Muscle of arm (tissue), 12 donors: ENCODE data around the gene UBN1. TPM values are rescaled to one million over a fixed set of nuclear protein-coding genes. Genes with fewer than 3 reads are reported as not detected.
"Not testable (repeated sequence)": the region's sequence is repeated elsewhere in the genome, so short reads cannot be mapped to it uniquely, and the experiment has no call there.

Source experiments
- DNase-seq: peaks from one replicate; pipeline ENCODE4 v3.0.0-alpha.2; 2013
- polyA plus RNA-seq, 12 donors: library from polyadenylated mRNA; unstranded; fragments of 120-200 nt; gene quantifications; one replicate each; pipeline ENCODE4 v1.2.1, GENCODE V29; 2013; ENCODE audit not compliant: insufficient read length in 12 of 12

The UBN1 gene
- polyA plus RNA-seq, 12 donors = 16.7 to 28.9 (median 19.7) TPM; not detected in 1

DNA sequence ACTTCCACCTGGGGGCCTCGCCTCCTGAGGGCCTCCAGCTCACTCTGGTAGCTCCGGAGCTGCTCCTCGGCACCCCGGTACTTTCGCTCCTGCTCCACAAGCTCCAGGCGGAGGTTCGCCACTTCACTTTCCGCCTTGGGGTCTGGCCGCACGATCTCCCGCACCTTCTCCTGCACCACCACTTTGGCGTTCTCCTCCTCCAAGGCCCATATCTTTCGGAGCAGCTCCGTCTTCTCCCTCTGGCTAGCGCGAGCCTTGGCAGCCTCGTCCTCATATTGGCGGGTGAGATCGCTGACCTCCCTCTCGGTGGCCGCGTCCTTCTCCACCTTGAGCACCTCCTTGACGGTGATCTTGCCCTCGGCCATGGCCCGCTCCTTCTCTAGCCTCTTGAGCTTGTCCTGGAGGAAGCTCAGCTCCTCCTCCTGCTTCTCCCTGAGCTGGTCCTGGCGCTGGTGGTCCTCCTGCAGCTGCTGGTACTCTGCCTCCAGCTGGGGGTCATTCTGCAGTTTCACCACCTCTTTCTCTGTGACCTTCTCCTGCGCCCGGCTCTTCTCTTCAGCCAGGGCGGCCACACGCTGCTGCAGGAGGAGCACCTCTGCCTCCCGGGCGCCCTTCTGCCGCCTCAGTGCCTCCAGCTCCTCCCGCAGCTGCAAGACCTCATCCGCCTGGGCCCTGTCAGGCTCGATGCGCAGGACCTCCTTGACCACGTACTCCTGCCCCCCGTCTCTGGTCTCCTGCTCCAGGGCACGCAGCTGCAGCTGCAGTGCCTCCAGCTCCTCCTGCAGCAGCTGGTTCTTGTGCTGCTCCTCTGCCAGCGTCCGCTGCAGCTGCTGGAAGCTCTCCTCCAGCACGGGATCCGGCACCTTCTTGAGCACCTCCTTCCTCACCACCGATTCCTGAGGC lies 37.9 kb downstream of the UBN1 start:
- no peak for DNase-seq

DNA sequence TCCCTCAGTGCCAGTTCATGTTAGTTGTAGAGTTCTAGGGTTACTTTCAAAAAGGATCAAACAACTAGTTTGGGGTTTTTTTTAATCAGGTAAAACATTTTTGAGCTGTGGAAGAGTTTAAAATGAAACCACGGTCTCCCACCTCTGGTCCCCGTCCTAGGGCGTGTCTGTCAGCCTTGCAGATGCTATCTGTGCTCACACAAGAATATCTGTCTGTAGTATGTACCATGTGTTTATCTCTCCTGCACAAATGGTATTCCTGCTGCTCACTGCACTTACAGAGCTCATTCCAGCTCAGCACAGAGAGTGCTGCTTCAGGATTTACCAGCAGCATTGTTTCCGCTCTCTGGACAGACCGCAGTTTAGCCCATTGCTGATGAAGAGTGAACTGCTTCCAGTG lies 38.9 kb downstream of the UBN1 start:
- DNase-seq = no peak

DNA sequence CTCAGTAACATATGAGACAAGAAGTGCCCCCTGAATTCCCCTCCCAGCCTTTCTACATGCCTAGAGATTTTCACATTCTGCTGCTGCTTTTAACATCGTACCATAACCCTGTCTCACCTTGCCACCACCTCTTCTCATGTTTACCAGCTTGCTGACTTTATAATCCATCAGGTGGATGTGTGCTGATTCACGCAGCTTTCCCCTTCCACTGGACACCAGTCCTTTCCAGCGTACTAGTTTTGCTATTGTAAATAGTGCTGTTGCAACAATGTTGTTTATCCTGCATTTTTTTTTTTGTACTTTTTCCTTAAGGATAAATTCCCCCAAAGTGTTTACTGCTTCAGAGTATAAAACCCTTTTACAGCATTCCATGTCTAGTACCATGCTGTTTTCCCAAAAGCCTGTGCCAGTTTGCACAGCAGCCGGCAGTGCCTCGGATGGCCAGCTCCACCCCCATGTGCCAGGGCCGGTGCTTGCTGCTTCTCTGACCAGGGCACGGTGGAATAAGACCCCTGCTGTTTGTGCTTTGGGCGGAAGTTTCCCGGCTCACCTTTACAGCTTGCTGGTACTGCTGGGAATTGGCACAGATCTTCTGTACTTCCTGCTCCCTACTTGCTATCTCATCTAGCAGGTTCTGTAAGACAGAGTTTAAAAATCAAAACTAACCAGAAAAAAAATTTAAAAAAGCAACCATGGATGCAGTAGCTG lies 41.3 kb downstream of the UBN1 start:
- no peak for DNase-seq

DNA sequence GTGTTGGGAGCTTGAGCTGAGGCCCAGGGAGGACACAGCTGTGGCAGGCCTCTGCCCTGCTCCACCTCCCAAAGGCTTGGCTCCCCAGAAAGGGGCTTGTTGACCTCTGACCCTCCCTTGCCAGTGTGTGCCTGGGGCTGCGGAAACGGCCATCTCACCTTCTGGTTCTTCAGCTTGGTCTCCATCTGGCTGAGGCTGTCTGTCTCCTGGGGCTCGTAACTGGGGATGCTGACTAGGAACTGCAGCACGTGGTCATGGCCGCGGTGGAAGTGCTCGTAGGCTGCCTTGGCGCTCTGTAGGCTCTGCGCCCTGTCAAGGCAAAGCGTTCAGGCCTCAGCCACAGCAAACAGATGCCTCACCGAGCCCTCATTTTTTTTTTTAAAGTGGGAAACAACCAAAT lies 42.7 kb downstream of the UBN1 start:
- DNase-seq = no peak

DNA sequence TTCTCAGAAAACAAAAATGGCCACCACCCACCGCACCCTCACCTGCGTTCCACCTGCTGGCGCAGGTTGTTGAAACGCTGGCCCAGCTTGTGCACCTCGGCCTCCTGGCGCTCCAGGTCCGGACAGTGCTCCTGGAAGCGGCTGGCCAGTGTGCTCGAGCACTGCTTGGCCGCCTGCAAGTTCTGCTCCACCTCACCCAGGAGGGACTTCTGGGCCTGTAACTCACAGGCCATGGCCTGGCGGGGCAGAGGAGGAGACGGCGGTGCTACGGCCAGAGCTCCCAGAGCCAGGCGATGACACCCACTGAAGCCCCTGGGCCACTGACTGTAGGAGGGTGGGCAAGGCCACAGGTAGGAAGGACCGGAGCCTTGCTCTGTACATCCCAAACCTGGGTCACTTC lies 43.4 kb downstream of the UBN1 start:
- DNase-seq = no peak

DNA sequence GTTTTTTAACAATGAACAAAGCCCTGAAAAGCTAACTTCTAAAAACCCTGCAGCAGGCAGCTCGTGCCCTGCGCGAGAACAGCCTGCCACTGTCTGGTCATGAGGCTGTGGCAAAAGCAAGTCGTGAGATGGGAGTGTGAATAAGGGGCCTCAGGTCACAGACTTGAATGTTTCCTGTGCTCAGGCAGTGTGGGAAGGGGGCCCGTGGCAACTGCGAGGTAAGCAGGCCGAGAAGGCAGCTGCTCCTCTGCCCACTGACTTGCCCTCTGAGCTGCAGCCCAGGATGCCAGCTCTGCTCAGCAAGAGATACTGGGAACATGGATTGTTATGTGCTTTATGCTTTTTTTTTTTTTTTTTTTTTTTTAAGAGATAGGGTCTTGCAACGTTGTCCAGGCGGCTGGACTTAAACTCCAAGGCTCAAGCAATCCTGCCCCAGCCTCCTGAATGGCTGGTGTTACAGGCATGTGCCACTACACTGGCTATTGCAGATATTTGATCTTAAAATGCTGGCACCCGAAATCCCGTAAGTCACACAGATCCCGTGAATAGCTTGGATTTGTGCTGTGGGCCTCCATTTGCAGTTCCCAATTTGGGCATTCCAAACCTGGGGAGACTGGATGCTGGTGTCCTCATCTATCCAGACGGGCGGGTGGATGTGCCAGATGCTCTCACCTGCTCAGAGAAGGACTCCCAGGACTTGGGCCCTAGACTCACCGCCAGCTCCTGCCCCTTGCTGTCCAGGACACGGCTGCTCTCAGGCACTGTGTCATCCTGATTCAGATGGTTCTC lies 44.0 kb downstream of the UBN1 start:
- no peak for DNase-seq

DNA sequence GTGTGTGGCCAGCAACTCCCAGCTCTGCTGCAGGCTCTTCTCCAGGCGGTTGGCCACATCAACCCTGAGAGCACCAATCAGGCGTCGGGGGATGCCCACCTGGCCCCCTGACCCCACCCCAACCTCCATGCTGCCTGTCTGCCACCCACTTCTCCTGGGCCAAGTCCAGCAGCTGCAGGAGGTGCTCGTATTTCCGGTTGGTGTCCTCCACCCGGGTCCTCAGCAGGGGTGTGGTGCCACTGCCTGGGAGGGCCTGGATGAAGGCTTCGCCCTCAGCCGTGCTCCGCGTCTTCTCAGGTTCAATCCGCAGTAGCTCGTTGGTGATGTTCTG lies 44.6 kb downstream of the UBN1 start:
- no peak for DNase-seq

DNA sequence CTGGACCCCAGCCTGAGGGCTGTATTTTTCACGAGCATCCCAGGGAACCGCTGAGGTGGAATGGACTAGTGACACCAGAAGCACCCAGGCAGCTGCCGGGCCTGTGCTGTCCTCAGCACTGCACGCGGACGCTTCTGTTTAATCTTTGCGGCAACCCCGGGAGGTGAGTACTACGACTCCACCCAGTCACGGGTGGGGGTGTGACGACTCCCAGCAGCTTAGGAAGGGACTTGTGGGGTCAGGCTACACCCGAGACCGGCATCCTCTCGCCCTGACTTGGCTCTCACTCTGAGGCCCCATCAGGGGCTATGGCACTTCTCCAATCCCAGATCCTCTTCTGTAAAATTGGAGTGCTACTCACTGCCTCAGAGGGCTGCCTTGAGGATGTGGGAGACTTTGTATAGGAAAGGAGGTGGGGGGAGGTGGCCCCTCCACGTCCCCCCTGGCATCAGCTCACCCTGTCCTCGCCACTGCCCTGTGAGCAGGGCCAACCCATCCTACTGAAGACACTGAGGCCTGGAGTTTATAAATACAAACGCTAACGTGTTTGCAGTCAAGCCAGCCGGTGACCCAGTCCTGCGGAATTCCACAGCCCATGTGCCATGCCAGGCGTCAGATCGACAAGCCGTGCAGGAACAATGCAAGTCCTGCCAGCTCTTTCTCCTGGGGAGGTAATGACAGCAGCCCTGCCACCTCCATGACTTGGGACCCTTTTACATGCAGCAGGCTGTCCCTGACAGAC lies 45.3 kb downstream of the UBN1 start:
- DNase-seq = peak; percentile 55

DNA sequence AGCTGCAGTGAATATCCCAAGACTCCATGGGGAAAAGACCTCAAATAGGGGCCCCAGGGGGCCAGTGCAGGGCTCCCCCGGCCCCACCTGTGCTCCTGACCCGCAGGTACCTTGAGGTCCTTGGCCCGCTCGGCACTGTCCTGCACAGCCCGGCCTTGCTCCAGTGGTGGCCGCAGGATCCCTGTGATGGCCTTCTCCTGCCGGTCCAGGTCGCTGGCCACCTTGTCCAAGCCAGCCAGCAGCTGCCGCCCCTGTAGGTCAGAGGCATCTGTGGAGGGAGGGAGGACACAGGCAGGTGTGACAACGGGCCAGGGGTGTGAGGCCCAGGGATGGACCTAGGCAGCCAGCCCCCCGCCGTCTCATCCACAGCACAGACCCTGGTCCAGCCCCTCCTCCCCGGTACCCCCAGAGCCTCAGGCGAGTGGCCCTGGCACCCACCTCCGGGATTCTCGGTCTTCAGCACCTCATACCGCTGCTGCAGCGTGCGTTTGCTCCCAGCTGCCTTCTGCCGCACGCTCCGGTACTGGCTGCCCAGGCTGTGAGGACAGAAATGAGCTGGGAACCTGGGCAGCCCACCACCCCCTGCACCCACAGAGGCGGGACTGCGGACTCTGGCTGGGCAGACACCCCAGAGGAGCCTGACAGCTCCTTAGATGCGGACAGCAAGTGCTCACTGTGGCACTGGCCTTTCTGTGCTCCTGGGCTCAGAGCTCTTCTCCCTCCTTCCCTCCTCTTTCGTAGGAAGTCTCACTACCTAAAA lies 46.0 kb downstream of the UBN1 start:
- no peak for DNase-seq

DNA sequence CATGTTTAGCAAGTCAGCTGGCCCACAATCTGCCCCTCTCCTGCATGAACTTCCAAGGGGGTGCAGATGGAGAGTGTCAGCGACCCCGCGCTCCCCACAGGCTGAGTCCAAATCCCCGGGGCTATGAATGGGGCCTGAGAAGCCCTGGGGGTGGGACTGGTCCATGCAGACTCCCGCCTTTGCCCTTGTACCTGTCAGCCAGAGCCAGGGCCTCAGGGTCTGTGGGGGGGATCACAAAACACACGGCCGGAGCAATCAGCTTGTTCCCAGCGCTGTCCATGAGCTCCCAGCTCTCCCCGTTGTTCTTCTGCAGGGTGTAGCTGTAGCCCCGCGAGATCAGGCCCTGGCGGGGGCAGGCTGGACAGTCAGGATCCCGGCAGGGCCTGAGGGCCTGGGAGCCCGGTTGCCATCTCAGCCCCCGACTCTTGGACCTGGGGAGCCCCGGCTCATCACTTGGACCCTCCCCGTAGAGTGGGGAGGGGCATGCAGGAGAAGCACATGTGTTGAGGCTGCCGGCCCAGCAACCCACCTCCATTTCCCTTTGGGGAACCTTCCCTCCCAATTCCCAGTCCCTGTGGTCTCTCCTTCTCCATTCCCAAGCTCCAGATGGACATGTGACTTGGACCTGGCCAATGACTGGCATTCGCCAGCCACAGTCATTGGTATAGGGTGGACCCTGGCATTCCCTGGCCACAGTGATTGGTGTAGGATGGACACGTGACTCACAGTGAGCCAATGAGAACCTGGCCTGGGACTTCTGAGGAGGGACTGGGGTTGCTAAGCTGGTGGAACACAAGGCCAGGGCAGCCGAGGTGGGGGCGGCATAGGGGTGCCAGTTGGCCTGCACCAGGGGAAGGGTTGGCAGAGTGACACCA lies 47.2 kb downstream of the UBN1 start:
- DNase-seq = no peak

DNA sequence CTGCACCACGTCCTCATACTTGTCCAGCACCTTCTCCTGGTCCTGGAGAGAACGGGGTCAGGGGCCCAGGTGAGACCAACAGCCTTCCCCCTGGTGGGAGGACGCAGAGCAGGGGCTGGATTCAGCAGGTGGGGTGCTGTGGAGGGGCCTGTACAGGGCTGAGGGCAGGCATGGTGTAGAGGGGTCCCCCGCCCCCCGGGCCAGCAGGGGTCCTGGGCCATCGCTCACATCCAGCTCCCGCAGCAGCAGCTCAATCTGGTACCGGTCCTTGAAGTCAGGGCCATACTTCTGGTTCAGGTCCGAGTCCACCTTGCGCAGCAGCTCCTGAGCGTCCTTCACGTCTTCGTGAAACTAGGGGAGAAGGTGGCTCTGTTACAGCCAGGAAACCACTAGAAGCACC lies 48.1 kb downstream of the UBN1 start:
- DNase-seq = no peak

DNA sequence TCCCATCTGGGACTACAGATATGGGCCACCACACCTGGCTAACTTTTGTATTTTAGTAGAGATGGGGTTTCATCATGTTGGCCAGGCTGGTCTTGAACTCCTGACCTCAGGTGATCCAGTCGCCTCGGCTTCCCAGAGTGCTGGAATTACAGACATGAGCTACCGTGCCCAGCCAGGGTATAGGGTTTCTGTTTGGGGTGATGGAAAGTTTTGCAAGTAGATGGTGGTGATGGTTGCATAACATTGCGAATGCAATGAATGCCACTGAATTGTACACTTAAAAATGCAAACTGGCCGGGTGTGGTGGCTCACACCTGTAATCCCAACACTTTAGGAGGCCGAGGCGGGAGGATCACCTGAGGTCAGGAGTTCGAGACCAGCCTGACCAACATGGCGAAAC lies 49.5 kb downstream of the UBN1 start:
- not testable (repeated sequence) for DNase-seq

DNA sequence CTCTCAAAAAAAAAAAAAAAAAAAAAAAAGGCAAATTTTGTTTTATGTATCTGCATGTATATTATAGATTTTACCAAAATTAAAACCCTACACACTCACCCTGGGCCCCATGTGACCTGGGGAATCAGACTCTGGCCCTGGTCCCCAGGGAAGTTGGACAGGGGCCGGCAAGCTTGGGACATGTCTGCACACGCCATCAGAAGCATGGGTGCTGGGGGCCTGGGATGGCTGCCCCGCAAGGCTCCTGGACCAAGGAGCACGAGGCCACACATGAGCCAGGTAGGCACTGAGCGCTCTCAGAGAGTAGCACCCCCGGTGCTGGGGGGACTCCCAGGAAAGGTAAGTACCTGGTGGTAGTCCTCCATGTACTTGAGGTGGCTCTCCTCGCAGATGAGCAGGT lies 50.0 kb downstream of the UBN1 start:
- DNase-seq = no peak

DNA sequence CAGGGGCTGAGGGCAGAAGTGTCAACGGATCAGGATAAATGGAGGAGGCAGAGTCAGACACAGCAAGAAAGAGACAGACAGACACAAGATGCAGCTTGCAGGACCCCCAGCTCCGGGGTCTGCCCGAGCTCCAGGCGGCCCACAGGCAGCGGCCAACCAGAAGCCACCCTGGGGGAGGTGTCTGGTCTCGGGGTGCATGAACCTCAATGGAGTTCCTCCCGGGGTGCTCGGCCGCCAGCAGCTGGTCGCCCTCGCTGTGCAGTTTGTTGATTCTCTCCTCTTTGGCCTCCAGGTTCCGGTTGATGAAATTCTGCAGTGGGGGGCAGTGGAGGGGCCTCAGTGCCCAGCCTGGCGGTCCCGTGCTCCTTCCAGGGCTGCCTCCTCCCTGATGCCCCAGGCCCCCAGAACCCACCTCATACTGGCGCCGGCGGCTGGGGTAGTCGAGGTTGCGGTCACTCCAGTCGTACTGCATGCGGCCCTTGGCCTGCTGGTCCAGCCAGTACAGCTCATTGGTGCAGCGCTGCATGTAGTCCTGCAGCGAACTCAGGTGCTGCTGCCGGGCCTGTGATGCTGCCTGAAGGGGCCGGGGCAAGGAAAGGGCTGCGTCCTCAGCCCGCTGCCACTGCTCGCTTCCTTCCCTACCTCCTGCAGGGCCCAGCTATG lies 51.7 kb downstream of the UBN1 start:
- no peak for DNase-seq

DNA sequence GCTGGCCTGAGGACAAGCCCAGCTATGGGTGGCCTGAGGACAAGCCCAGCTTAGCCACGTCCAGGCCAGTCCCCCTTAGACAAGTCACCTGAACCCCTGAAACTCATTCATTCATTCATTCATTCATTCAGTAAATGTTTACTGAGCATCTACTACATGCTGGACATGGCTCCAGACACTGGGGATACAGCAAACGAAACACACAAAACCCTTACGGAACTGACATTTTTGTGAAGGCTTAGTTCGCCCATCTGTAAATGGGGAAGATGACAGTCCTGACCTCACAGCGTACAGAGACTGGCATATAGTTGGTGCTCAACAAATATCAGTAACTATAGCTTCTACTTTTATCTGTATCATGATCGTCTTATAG lies 52.2 kb downstream of the UBN1 start:
- no peak for DNase-seq

DNA sequence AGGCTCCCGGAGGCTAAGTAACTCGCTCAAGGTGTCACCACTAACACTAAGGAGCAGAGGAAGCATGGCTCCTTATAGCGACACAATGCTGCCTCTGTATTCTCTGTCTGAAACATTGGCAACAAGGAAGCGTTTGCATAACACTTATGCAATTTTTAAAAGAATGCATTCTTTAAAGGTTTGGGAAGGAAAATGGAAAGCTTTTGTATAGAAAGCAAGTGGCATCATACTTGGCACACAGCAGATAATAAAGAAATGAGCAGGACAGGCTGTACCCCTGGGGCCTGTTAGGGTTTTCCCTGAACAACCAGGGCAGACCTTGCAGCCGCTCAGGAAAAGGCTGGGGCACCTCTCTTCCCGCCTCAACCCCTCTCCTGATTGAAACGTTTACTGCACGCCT lies 52.8 kb downstream of the UBN1 start:
- no peak for DNase-seq

DNA sequence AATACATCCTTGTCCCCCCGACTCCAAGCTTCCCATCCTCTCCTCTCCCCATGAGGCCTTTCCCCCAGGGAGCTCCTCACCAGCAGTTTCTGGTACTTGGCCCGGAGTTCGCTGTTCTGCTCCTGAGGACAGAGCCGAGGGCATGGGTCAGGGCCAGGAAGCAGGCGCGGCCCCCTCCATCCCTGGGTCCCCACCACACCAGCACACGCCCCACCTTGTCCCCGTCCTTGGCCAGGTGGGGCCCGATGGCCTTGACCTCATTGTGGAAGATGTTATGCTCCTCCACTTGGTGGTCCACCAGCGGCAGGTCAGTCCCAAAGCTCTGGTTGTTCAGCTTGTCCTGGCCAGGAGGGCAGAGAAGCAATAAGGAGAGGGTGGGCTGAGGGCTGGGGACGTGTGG lies 53.5 kb downstream of the UBN1 start:
- no peak for DNase-seq

DNA sequence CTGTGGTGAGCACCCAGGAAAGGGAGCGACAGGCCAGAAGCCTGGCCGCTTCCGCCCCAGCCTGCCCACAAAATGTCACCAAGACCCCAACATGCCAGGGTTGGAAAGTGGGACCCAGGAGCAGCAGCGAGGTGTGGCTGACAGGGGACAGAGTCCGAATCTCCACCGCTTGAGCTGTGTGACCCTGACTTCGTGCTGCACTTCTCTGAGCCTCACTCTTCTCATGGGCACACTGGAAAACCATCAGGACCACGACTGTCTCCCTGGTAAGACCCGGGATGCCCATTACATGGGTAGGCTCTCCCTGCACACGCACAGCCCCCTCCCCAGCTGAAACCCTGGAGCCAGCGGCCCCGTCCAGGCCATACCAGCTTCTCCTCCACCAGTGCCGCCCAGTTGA lies 54.8 kb downstream of the UBN1 start:
- no peak for DNase-seq

DNA sequence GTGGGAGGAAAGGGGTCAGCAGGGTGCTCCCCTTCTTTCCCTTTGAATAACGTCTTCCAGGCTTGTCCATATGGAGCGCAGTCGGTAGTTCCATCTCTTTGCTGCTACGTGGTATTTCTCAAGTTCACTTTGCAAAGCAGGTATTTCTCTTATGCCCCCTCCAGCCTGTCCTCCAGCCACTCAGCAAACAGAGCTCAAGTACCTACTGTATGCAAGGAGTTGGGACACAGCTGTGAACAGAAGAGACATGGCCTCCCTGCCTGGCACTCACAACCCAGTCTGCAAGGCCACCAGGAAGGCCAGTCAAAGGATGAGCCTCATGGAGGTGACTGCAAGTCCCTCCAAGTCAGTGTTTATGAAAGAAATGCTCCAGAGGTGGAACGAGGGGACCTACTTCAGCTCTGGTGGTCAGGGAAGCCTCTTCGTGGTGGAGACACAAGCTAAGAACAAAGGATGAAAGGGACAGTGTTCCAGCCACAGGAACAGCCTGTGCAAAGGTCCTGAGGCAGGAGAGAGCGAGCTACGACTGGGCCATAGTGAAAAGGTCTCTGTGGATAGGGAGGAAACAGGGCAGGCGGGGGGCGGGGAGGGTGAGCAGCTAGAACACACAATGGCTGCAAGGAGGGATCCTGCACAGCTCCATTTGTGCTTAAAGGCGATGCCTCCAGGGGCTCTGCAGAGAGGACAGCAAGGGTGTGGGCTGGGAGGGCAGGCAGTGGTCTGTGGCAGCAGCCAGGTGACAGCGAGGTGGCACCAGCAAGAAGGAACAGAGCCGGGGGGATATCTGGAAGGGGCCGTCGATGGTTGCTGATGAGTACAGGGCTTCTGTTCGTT lies 57.0 kb downstream of the UBN1 start:
- DNase-seq = no peak
